Liver (tissue), 3 donors: ENCODE measurements around the gene KARS1.
"Not testable (repeated sequence)": the region's sequence is repeated elsewhere in the genome, so short reads cannot be mapped to it uniquely, and the experiment has no call there.

Experiments
- CTCF ChIP-seq: fragments of 150-350 bp; IDR thresholded peaks from 2 replicates; pipeline ENCODE4 v1.5.1; 2017; ENCODE audit warnings: improper control_type of control experiment, low read depth, low read length; ENCODE audit not compliant: missing input control
- FOXA1 ChIP-seq: IDR thresholded peaks from 2 replicates; pipeline ENCODE4 v1.6.1; 2016; ENCODE audit warnings: antibody characterized with exemption
- GABPA ChIP-seq, 2 donors: IDR thresholded peaks in 1 of 2; conservative IDR thresholded peaks in 1 of 2; 2 replicates each; pipeline ENCODE4 v1.6.1; 2016; ENCODE audit warnings: antibody characterized with exemption in 2 of 2, mild to moderate bottlenecking in 1 of 2, moderate library complexity in 1 of 2
- HNF4A ChIP-seq, 2 donors: conservative IDR thresholded peaks; 2 replicates each; pipeline ENCODE4 v1.6.1; 2016; ENCODE audit warnings: antibody characterized with exemption in 2 of 2, mild to moderate bottlenecking in 2 of 2
- MAX ChIP-seq: IDR thresholded peaks from 2 replicates; pipeline ENCODE4 v1.6.1; 2016; ENCODE audit warnings: antibody characterized with exemption
- NR2F2 ChIP-seq: IDR thresholded peaks from 2 replicates; pipeline ENCODE4 v1.6.1; 2016; ENCODE audit warnings: antibody characterized with exemption
- REST ChIP-seq: IDR thresholded peaks from 2 replicates; pipeline ENCODE4 v1.6.1; 2016; ENCODE audit warnings: antibody characterized with exemption, mild to moderate bottlenecking
- SP1 ChIP-seq: IDR thresholded peaks from 2 replicates; pipeline ENCODE4 v1.6.1; 2018; ENCODE audit warnings: antibody characterized with exemption, mild to moderate bottlenecking
- TAF1 ChIP-seq: conservative IDR thresholded peaks from 2 replicates; pipeline ENCODE4 v1.6.1; 2016; ENCODE audit warnings: antibody characterized with exemption, mild to moderate bottlenecking
- YY1 ChIP-seq: IDR thresholded peaks from 2 replicates; pipeline ENCODE4 v1.6.1; 2016; ENCODE audit warnings: antibody characterized with exemption, mild to moderate bottlenecking
- ZBTB33 ChIP-seq: IDR thresholded peaks from 2 replicates; pipeline ENCODE4 v1.6.1; 2016; ENCODE audit warnings: antibody characterized with exemption
- donor health status: healthy.
- donor health status: healthy.

- TF ChIP-seq CTCF; YY1; REST; SP1; FOXA1; HNF4A (conservative IDR thresholded peaks at IDR 0.05); GABPA (IDR thresholded peaks at IDR 0.05 in 1 of 2, conservative IDR thresholded peaks at IDR 0.05 in 1 of 2); MAX; ZBTB33; NR2F2; TAF1: not testable (repeated sequence)
Measured at GRCh38 chr16:75591927-75592326, 55.5 kb downstream of the KARS1 start.
